Fibroblast of skin of back (primary cell): ENCODE data around the gene OR6V1. TPM values are rescaled to one million over a fixed set of nuclear protein-coding genes. Genes with fewer than 3 reads are reported as not detected.
A peak's percentile ranks its signal among the peaks of the same experiment; 100 is the strongest.

Source experiments
- DNase-seq: peaks from one replicate; pipeline ENCODE4 v3.0.0-alpha.2; 2013
- polyA plus RNA-seq, 2 experiments: library from polyadenylated mRNA; unstranded; fragments of 120-200 nt; gene quantifications; one replicate each; pipeline ENCODE4 v1.2.1, GENCODE V29; 2013; ENCODE audit not compliant: insufficient read length in 2 of 2

OR6V1 gene, protein sequence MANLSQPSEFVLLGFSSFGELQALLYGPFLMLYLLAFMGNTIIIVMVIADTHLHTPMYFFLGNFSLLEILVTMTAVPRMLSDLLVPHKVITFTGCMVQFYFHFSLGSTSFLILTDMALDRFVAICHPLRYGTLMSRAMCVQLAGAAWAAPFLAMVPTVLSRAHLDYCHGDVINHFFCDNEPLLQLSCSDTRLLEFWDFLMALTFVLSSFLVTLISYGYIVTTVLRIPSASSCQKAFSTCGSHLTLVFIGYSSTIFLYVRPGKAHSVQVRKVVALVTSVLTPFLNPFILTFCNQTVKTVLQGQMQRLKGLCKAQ
- not detected for polyA plus RNA-seq (2013, experiment 1 of 2; ENCODE audit: insufficient read length)
- not detected for polyA plus RNA-seq (2013, experiment 2 of 2; ENCODE audit: insufficient read length)

DNA sequence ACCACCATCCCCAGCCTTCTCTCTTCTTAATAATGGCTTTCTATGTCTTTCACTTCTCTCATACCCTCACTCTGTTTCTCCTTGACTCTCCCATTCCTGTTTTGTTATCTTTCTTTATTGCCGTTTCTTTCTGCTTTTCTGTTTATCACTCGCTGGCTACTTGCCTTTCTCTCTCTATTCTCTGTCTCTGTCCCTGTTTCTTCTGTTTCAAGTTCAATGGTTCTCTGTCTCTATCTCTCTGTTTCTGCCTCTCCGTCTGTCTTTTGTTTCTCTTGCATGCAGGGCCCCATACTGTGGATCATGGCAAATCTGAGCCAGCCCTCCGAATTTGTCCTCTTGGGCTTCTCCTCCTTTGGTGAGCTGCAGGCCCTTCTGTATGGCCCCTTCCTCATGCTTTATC lies at the start of gene OR6V1:
Gene OR6V1, plus strand, starts transcription at position 301 of the 400 bp plus-strand sequence. Its CDS starts 0 bp downstream, at position 301.
- no peak for DNase-seq

DNA sequence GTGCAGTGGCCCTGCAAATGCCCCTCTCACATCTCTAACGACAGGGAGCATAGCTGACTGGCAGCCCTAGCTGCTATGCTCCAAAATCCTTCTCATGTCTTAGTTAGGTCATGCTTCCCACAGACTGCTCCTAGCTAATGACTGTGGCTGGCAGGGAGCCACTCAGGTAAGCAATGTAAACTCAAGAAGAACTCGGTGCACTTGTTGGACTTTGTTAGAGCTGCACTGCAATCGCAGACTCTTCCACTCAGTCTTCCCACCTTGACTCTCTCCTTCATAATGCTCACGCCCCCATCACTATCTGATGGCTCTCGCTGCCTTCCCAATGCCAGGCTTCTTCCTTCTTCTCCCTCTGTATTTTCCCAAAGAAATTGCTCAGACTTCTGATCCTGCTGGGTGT lies 49.2 kb upstream of the OR6V1 start:
- no peak for DNase-seq

DNA sequence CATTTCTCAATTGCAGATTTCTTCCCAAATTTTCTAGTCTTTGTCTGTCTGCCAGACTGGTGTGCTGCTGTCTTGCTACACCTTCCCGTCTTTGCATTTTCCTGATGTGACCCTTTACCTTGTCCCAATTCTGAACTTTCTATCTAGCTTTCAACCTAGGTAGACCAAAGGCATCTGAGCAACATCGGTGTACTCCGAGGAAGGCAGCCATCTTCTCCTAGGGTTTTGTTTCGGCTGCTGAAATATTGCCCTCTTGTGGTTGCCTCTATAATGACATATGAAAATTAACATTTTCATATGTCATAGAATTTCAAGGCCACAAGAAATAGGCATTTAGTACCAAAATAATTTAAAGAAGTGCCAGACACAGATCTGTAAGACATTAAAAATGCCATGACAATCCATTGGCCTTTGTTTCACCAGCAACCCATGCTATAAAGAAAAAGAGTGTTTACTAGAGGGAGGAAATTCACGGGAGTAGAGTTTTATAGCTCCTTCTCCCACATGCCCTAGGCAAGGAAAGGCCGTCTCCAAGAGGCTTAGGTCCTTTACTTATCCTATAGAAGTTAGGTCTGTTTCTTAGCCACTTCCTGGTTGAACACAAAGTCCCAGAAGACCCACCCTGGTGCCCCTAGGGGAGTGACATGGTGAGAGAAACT lies 48.6 kb upstream of the OR6V1 start:
- peak; percentile 33 for DNase-seq

DNA sequence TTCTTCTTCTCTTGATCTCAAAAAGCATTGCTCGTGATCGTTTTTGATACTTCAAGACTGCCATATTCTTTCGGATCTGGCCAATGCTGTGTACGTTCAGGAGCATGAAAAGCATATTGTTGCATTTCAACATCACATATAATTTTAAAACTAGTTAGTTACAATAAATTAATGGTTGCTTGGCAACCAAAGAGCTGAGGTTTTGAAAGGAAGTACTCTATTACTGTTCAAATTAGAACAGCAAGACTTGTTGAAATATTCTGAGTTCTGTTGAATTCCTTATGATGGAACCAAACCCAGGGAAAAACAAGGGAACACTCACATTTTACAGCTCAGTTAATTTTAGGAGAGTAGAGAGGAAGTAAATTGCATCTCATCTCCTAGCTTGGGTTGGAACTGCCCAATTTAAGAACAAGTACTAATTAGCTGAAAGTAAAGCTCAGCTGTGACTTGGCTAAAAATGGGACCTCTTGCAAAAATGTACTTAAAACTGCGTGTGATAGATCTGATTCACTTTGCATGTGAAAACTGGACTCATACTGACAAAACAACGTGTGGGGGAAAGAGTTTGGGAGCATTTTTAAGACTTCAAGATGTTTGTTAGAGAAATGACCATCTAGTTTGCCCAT lies 46.4 kb upstream of the OR6V1 start:
- DNase-seq: no peak

DNA sequence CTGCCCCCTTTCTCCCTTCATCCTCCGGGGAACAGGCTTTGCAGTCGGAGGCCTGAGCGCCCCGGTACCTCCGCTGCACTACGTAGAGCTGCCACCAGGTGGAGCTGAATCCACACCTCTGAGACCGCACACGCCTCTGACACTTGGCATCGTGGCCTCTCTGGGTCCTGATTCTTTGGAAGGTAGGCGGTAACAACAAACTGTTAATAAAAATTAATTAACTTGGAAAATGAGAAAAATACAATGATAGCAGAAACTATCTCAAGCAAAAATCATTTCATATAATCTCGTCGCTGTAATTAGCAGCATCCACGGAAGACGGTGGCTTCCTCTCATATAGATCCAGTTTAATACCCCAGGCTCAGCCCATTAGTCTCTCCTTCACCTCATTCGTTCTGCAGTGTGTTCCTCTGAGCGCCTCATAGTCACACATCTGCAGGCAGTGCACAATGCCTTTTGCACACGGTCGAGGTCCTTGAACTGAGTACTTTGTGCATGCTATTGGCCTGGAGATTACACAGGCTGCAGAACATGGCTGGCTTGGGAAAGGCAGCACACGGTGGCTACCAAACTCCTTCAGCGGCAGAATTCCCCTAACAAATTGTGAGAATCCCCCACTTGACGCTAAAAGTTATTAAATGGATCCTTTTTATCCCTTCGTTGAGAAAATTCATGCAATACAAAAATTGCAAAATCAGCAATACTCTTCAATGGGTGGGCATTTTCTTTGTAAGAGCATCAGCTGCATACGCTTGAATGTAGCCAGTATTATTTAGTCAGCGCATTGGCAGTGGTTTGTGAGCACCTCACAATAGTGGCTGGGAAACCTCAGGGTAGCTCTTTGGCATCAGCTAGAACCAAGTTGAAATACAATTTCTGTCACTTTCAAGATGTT lies 43.9 kb upstream of the OR6V1 start:
- DNase-seq: peak; percentile 57

DNA sequence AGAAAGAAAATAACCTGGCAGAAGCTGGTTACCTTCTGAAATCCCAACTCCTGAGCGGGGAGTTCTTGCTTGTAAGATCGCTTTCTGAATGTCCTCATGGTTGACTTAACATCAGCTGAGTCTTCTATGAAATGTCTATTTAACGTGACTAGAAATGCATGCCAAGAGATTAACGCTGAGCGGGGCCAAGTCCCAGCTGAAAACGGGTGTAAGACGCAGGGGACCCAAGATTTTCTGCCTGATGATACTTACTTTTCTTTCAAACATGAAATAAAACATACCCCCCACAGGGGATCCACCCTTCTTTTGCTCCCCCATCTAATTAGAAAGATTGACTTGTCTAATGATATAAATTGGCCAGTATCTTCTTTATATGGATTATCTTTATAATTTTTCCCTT lies 40.1 kb upstream of the OR6V1 start:
- DNase-seq: no peak

DNA sequence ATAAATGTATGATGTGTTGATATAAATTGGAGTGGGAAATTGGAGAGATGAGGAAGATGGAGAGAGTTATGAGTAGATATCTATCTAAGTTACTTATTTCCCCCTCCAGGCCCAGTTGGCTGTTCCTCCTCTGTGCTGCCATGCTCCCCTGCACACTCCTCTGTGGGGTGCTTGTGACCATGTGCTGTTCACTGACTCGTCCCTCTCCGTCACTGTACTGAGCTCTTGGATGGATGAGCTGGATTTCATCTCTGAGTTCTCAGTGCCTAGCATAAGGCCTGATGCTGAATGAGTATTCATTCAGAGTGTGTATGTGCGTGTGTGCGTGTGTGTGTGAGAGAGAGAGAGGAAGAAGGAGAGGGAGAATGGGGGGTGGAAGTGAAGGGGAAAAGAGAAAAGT lies 39.7 kb upstream of the OR6V1 start:
- DNase-seq: no peak

DNA sequence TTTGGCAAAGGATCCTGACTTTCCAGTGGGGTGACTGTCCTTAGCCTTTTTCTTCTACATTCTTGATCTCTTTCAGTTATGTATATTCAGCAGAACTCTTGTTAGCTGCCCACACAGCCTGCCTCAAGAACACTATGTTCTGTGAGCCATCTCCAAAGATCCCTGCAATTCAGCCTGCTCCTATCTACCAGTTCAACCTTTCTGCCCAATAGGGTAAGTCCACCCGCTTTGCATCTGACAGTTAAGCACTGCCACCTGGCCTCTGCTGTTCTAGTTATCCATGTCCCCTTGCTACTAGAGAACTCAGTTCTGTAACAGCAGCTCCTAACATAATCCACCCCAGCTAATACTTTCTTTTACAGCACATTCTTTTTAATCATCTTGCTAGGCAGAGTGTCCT lies 38.7 kb upstream of the OR6V1 start:
- no peak for DNase-seq

DNA sequence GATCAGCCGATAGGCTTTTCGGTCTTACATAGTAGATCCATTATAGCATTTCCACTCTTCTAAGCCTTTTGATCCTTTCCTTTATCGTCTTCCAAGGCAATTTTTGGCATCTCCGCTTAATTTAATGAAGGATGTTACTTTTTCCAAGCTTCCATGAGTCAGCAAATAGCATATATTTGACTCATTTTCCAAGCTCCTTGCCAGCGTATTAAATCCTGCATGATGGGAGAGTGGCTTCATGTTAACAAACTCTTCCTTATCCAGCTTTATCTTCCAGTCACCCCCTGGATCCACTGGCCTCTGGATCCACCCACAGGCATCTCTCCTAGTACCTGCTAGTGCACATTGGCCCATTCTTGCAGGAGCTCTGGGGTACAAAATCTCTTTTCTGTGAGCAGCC lies 38.2 kb upstream of the OR6V1 start:
- peak; percentile 90 for DNase-seq

DNA sequence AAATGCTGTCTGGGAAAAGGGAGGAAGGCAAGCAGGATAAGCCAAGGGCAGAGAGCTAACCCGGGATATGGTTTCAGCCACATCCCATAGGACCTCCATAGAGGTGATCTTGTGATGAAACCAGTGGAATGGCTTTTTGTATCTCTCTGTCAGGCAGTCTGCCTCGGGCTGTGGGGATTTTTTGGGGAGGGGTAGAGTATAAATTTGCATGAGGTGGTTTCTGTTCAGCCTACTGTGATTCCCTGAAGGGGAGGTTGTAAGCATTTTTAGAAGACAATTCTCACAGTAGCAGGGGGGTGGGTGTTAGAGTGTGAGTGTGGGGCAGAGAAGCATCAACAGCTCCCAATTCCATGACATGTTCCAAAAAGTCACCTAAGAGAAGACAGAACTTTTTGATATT lies 37.1 kb upstream of the OR6V1 start:
- peak; percentile 20 for DNase-seq

DNA sequence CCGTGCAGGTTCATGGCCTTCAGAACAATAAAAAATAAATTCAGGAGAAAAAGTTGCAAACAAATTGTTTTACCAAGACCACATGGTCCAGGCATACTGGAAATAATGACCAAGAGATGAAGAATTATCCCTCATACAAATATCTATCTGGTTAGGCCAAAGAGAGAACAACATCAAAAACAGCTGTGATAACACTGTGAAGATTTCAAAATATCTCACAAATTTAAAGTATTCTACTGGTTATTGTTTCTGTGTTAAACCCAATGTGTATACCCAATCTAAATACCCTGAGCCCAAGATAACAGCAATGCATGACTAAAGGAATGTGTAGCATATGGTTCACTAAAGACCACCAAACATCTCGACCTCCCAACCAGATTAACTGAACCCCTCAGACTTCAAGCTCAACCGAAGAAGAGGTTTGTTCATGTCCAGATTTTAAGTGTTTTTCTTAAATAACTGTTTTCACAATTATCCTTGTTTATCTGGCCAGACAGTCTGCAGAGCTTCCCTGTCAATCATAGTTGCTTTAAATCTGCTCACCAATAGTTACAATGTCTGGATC lies 36.1 kb upstream of the OR6V1 start:
- peak; percentile 89 for DNase-seq

DNA sequence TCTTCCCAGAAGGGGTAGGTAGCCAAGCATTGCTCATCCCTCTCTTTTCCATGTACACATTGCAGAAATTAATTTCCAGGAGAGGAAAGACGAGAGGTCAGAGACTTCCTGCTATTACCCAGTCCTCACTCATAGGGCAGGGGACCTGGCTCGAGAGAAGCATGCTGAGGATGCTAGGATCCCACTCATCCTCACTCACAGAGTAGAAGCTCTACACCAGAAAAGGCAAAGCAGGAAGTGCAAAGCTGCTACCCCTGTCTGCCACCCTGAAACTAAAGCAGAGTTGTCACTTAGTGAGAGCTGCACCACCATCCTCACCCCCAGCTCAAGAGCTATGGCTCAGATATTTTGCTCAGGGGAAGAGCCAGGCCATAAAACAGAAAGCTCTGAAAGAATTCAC lies 35.1 kb upstream of the OR6V1 start:
- DNase-seq: no peak

DNA sequence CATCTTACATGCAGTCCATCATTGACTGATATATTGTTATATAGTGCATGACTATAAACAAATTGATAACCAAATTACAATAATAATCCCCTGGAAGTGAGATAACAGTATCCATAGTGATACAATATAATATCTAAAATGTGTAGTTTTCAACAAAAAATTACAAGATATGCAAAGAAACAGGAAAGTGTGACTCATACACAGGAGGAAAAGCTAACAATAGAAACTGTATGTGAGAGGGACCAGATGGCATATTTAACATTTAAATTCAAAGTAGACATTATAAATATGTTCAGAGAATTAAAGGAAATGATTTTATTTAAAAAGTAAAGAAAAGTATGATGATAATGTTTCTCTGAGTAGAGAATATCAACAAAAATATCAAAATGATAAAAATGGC lies 33.2 kb upstream of the OR6V1 start:
- DNase-seq: peak; percentile 22

DNA sequence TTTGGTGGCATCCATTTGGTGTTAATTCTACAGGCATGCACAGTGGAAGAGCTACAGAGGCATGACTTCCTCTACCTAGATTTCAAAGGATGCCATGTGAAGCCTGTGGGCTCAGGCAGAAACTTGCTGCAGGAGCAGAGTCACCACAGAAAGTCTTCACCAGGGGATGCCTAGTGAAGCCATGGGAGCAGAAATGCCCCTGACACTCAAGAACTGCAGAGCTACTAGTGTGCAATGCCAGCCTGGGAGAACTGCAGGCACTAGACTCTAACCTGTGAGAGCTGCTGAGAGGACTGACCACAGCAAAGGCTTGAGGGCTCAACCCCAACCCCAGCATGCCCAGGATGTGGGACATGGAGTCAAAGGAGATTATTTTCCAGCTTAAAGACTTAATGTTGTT lies 29.1 kb upstream of the OR6V1 start:
- DNase-seq: no peak

DNA sequence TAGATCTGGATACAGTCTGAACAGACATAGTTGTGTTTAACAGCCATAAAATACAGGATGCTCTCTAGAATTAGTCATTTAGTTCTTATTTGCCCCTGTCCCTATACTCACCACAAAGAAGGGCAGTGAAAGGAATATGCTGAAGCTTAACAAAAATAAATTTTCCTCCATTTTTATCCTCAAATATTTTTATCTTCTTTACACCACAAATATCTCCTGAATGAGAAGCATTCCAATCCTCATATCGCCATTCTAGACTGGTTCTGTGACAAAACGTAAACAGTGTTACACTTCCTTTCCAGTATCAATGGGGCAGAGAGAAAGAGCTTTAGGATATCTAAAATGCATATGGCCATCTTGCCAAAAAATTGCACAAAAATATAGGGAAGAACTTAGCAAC lies 26.8 kb upstream of the OR6V1 start:
- DNase-seq: peak; percentile 69

DNA sequence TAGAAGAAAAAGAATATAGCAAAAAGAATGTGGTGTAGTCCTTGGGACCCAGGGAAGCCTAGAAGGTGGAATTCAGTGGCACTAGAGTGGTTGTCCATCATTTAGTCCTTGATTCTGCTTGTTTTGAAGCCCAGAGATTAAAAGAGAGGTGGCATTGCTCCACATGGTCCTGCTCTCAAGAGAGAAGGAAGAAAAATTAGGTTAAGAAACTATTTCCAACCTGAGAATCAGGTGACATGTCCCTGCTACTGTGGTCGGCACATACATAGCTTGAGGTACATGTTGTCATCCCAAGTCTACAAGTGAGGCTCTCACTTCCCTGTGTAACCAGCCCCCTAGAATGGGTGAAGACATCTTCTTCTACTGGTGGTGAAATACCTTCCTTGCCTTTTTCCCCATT lies 25.1 kb upstream of the OR6V1 start, which contains the start of gene OR9A2:
Gene OR9A2, minus strand, starts transcription at position 101 of the 400 bp plus-strand sequence. Its CDS starts 0 bp downstream, at position 101.
- DNase-seq: no peak

DNA sequence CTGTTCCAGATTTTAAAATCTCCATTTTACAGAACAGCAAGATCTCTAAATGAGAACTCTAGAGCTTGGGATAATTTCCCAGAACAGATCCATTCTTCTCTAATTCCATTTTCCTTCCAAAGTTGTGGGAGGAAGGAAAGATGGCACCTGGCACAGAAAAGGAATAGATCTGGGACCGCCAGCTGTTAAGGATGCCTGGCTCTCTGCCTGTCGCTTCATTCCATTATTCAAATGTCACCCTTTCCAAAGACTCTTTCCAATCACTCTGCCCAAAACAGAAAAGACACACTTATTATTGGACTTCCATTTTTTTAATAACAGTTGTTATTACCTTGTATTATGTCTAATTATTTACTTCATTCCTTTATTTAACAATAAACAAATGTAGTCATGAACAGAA lies 24.5 kb upstream of the OR6V1 start:
- no peak for DNase-seq

DNA sequence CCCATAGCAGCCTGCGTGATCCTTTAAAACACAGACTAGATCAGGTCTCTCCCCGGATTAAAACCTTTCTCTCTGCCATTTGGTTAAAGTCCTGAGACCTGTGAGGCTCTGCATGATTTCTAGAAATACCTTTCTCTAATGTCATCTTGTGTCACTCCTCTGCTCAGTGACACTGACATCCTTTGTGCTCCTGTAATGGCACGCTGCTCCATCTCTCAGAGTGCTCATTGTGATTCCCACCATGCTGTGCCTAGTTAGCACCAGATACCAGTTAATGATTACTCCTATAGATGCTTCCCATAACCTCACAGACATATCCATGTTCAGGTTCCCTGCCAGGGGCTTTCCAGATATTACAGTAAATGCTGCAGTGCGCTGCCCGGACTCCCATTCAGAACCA lies 13.5 kb upstream of the OR6V1 start:
- DNase-seq: no peak

DNA sequence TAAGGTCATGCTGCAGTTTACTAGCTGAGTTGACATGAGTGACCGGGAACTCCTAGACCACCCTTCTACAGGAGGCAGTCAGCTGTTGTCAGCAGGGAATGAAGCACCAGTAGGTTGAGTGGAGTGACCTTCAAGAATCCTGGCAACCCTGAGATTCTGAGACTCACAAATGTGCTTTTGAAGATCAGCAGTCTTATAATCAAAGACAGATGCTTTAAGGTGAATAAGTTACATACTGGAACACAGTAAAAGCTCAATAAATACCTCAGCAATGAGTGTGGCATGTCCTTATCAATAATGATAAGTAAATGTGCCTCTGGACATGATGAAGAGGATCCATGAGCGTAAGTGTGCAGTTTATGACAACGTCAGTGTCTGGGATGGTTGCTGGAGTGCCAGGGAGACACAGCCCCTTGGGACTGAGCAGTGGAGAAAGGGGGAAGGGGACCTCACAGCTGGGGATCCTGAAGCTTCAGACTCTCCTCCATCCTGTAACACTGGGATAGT lies 11.9 kb upstream of the OR6V1 start:
- peak; percentile 25 for DNase-seq

DNA sequence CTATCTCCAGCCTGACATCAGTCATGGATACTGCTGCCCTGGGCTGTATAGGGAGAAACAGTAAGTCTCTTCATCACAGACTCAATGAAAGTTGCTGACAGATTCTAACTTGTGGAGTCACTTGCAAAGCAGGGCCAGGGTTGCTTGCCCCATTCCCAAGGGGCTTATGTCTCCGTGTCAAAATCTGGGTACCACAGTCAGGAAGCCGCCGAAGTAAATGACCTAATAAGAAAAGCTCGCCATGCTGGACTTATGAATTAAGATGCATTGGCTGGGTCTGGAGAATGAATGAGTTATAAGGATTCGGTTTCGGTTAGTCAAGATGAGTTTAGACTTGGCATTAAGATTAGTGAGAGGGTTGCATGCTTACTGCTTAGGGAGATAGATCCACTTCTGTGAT lies 10.8 kb upstream of the OR6V1 start:
- DNase-seq: no peak

DNA sequence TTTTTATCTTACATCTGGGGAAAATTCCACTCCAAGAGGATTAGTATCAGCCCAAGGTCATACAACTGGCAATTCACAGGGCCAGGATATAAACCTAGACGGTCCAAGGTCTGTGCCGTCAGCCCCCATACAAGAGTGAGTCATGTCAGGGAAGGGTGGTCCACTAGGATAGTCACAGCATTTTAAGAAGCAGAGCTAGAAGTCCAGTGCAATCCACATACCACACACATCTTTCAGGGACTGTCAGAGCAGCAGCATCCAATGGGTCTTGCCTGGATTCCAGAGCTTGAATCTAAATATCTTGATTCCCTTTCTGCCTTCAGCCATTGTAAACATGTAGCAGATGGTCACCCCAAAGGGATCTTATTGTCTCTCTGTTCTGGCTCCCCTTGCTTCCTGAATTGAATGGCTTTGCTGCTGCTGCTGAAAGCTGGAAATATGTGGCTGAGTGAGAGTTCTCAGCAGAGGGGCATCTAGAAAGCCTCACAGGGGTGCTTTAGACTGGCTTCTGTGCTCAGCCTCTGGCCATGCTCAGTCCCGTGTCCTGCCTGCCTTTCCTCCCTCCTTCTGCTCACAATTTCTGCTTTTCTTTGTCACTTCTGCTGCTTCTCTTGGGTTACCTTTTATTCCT lies 9.9 kb upstream of the OR6V1 start:
- peak; percentile 72 for DNase-seq
